DMS114 treated with DMSO at 0.1 percent for 48 hours (cell line): ENCODE results near the gene IFITM5.
"Not testable (repeated sequence)": the region's sequence is repeated elsewhere in the genome, so short reads cannot be mapped to it uniquely, and the experiment has no call there.

ENCODE experiments used
- DNase-seq: peaks from one replicate; lab custom pipeline; 2025; ENCODE audit not compliant: unreplicated experiment; lab: John Stamatoyannopoulos, UW

Gene IFITM5

DNA sequence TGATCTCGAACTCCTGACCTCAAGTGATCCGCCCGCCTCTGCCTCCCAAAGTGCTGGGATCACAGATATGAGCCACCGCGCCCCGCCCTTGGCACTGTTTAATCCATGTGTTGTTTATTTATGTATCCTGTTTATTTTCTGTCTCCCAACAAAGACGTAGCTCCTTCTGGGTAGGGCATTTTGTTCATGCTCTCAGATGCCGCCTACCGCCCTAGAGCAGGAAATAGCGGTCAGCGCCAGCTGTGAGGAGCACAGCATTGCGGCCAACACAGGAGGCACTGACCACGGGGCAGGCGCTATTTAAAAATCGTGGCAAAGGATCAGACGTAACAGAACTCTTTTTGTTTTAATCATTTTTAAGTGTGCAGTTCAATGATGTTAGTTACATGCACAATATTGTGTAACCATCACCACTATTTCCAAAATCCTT, 30.6 kb downstream of the IFITM5 start:
- not testable (repeated sequence) for DNase-seq

GRCh38 chr11:267491-267994, 31.8 kb downstream of the IFITM5 start:
- DNase-seq = no peak

DNA sequence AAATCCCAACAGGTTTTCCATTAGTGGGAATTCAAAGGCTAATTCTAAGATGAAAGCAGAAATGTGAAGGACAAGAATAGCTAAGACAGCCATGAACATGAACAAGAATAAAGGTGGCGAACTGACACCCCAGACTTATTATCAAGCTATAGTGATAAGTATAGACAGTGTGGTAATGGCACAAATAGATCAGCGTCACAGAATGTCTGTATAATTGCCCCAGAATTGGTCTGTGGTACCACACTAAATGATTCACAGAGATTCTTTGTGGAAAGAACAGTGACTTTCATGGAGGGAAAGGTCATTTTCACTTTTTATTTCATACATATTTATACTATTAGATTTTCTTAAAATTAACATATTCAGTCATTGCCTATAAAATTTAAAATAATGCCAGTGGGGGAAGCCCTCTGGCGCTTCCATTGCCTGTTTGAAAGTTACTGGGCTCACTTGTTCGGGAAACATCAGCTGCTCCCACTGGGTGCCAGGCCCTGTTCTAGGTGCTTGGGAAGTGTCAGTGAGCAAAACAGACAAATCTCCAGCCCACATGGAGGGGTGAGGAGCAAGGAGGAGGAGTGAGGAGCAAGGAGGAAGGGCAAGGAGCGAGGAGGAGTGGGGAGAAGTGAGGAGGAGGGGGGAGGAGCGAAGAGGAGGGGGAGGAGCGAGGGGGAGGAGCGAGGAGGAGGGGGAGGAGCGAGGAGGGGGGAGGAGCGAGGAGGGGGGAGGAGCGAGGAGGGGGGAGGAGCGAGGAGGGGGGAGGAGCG, 32.5 kb downstream of the IFITM5 start:
- DNase-seq = no peak

GRCh38 chr11:261624-262023, 37.7 kb downstream of the IFITM5 start:
- DNase-seq = no peak

DNA sequence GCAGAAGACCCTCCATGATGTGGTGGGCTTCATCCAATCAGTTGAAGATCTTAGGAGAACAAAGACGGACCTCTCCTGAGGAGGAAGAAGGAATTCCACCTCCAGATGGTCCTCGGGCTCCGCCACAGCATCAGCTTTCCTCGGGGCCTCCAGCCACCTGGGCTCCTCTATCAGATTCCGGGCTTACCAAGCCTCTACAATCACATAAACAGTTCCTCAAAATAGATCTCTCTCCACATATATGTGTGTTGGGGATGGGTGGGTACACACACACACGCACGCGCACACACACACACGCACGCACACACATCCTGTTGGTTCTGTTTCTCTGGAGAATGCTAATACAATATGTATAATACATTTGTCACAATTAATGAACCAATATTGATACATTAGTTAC, 39.9 kb downstream of the IFITM5 start:
- no peak for DNase-seq

DNA sequence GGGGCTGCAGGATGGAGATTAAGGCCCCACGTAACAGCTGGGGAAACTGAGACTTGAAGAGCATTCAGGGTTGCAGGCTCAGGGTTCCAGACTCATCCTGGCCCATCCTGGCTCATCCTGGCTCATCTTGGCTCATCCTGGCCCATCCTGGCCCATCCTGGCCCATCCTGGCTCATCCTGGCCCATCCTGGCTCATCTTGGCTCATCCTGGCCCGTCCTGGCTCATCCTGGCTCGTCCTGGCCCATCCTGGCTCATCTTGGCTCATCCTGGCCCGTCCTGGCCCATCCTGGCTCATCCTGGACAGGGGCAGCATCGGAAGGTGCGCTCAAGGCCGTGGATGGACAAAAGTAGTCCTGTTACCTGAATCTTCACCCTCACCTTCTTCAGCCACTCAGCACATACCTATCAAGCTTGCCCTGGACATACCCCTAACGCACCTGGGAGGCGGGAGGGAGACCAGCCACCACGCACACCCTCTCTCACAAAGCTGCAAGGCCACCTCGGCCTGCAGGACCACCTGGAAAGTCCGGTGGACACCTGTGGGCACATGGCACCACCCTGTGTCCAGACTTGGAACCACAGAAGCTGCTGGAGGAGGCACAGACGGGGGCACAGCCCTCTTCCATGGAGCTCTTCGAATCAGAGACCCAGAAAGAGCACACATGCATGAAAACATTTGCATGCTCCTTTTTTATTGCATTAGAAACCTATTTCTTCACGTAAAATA, 41.4 kb downstream of the IFITM5 start:
- DNase-seq = no peak

- DNase-seq = no peak
Observed at GRCh38 chr11:256952-257737, 42.2 kb downstream of the IFITM5 start.

GRCh38 chr11:255816-256215, 43.5 kb downstream of the IFITM5 start:
- DNase-seq = no peak

GRCh38 chr11:255176-255575, 44.1 kb downstream of the IFITM5 start:
- no peak for DNase-seq

GRCh38 chr11:253886-254270, 45.4 kb downstream of the IFITM5 start:
- no peak for DNase-seq

GRCh38 chr11:253160-253885, 46.0 kb downstream of the IFITM5 start:
- DNase-seq = no peak

GRCh38 chr11:252666-253065, 46.7 kb downstream of the IFITM5 start:
- no peak for DNase-seq

DNA sequence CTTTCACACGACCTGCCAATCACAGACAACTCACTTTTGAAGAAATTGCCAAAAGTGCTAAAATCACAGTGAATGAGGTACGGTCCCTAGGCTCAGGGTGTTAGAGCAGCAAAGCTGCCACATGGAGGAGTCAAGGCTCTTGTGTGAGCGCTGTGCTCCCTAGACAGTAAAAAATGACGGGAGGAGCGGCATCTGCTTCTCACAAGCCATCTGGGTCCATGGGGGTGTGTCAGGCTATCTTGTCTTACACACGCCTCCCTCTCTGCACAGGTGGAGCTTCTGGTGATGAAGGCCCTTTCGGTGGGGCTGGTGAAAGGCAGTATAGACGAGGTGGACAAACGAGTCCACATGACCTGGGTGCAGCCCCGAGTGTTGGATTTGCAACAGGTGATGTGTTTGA, 47.8 kb downstream of the IFITM5 start:
- DNase-seq = no peak

DNA sequence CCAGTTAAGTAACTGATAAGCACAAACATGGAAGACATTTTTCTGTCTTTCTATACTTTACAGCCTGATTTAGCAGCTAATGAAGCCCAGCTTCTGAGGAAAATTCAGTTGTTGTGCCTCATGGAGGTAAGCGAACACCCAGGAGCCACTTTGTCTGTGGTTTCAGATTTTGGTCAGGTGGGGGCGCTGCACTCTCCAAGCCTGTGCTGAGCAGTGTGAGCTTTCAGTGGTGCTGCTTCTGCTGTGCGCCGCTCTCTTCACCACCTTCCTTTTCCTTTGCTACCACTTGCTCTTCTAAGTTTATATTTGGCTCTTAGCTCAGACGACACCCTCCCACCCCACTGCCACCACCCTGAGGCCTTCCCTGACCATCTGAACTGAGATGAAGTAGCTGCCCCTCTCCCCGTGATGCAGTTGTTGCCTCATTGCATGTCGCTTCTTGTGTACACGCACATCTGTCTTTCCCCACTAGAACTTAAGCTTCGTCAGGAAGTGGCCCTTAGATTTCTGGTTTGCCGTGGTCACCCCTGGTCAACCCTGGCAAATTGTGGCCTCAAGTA, 48.5 kb downstream of the IFITM5 start:
- DNase-seq = no peak

- DNase-seq = no peak
Observed at GRCh38 chr11:250274-250673, 49.1 kb downstream of the IFITM5 start.

DNA sequence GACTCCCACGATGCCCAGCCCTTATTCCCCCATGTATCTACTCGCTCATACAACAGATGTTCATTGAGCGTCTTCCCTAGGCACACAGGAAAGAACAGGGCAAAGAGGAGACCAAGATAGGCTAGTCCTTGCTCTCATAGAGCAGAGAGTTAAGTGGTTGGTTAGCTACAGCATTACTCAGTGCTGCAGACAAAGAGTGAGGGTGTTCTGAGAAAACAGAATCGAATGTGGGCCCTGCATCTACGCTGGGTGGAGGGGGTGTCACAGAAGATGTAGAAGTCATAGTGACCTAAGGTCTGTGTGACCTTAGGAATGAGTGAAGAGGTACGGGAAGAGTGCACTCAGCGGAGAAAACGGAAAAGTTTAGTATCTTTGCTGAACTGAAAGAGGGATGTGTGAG, 50.3 kb downstream of the IFITM5 start:
- DNase-seq = no peak
